Loucy (cell line): ENCODE data around the gene NLGN4Y.

Experiments used
- H2AFZ ChIP-seq: fragments of 200-600 bp; sonication (generic); 2 replicates; pipeline ENCODE4 v1.6.0; 2016; ENCODE audit warnings: antibody characterized with exemption, mild to moderate bottlenecking, low read length, moderate library complexity
- H3F3A ChIP-seq: fragments of 200-600 bp; 2 replicates; pipeline ENCODE4 v1.6.0; 2016; ENCODE audit warnings: antibody characterized with exemption, low read depth, mild to moderate bottlenecking
- H3K27me3 ChIP-seq: fragments of 200-600 bp; sonication (generic); 2 replicates; pipeline ENCODE4 v1.6.1; 2014; ENCODE audit warnings: low read length, mild to moderate bottlenecking; ENCODE audit not compliant: insufficient read depth, poor library complexity, severe bottlenecking
- H3K36me3 ChIP-seq: fragments of 200-600 bp; sonication (generic); 2 replicates; pipeline ENCODE4 v1.6.1; 2016; ENCODE audit warnings: low read length; ENCODE audit not compliant: insufficient read depth
- H3K4me1 ChIP-seq: fragments of 200-600 bp; sonication (generic); 2 replicates; pipeline ENCODE4 v1.5.1; 2014; ENCODE audit warnings: low read length, mild to moderate bottlenecking; ENCODE audit not compliant: insufficient read depth, poor library complexity, severe bottlenecking
- H3K4me2 ChIP-seq: fragments of 200-600 bp; sonication (generic); 2 replicates; pipeline ENCODE4 v1.6.0; 2014; ENCODE audit warnings: antibody characterized with exemption, low read length, low read depth, mild to moderate bottlenecking; ENCODE audit not compliant: poor library complexity, severe bottlenecking
- H3K4me3 ChIP-seq: fragments of 200-600 bp; sonication (generic); 2 replicates; pipeline ENCODE4 v1.5.1; 2014; ENCODE audit warnings: low read length, mild to moderate bottlenecking, mixed read lengths; ENCODE audit not compliant: poor library complexity, severe bottlenecking
- H3K79me2 ChIP-seq: fragments of 200-600 bp; sonication (generic); 2 replicates; pipeline ENCODE4 v1.6.1; 2014; ENCODE audit warnings: low read length; ENCODE audit not compliant: insufficient read depth
- H3K9ac ChIP-seq: fragments of 200-600 bp; sonication (generic); 2 replicates; pipeline ENCODE4 v1.6.0; 2014; ENCODE audit warnings: mild to moderate bottlenecking, low read depth, low read length, moderate library complexity; ENCODE audit not compliant: poor library complexity, severe bottlenecking
- H3K9me2 ChIP-seq: fragments of 200-600 bp; sonication (generic); replicated peaks from 2 replicates; pipeline ENCODE4 v1.6.1; 2016; ENCODE audit warnings: low read depth, low read length, mixed read lengths
- H3K9me3 ChIP-seq: fragments of 200-600 bp; sonication (generic); 2 replicates; pipeline ENCODE4 v1.6.1; 2014; ENCODE audit warnings: mild to moderate bottlenecking, antibody characterized with exemption, low read length, low read depth; ENCODE audit not compliant: insufficient read depth
- H4K20me1 ChIP-seq: fragments of 200-600 bp; sonication (generic); 2 replicates; pipeline ENCODE4 v1.6.0; 2014; ENCODE audit warnings: antibody characterized with exemption, low read length, mild to moderate bottlenecking; ENCODE audit not compliant: insufficient read depth, poor library complexity, severe bottlenecking
- CTCF ChIP-seq: fragments of 200-600 bp; sonication (generic); conservative IDR thresholded peaks from 2 replicates; pipeline ENCODE4 v1.5.1; 2014; ENCODE audit warnings: mild to moderate bottlenecking, antibody characterized with exemption, low read length
- EZH2phosphoT487 ChIP-seq: fragments of 200-600 bp; IDR thresholded peaks from 2 replicates; pipeline ENCODE4 v1.6.1; 2018; ENCODE audit warnings: antibody characterized with exemption, mild to moderate bottlenecking, moderate library complexity, borderline replicate concordance

The NLGN4Y gene

GRCh38 chrY:14822906-14823305, 298.6 kb downstream of the NLGN4Y start:
- Histone ChIP-seq H4K20me1 (no peaks in the 10 kb centered on the region), H2AFZ (no peak overlapping the region), H3K4me2 (no peak overlapping the region), H3K36me3 (no peaks in the 10 kb centered on the region), H3K4me3 (no peak overlapping the region), H3K9ac (no peak overlapping the region), H3K9me3 (no peaks in the 10 kb centered on the region), H3K79me2 (no peaks in the 10 kb centered on the region), H3K27me3 (no peaks in the 10 kb centered on the region), H3K4me1 (no peaks in the 10 kb centered on the region), H3F3A (no peaks in the 10 kb centered on the region), H3K9me2 (no peaks in the 10 kb centered on the region)
- TF ChIP-seq CTCF (no peak), EZH2phosphoT487 (no peak)

GRCh38 chrY:14824583-14824982, 300.3 kb downstream of the NLGN4Y start:
- H3K79me2 ChIP-seq = no peaks in the 10 kb centered on the region
- no peak overlapping the region for H3K9ac ChIP-seq
- TF ChIP-seq CTCF = no peak
- TF ChIP-seq EZH2phosphoT487 = no peak
- H3K9me2 ChIP-seq = no peaks in the 10 kb centered on the region
- H3K36me3 ChIP-seq = no peaks in the 10 kb centered on the region
- no peaks in the 10 kb centered on the region for H3F3A ChIP-seq
- no peak overlapping the region for H3K4me2 ChIP-seq
- H4K20me1 ChIP-seq = no peaks in the 10 kb centered on the region
- H3K9me3 ChIP-seq = no peaks in the 10 kb centered on the region
- H2AFZ ChIP-seq = no peak overlapping the region
- H3K27me3 ChIP-seq = no peaks in the 10 kb centered on the region
- H3K4me1 ChIP-seq = no peaks in the 10 kb centered on the region
- H3K4me3 ChIP-seq = no peak overlapping the region

GRCh38 chrY:14825728-14826127, 301.4 kb downstream of the NLGN4Y start:
- TF ChIP-seq CTCF = no peak
- no peak for TF ChIP-seq EZH2phosphoT487
- H3K27me3 ChIP-seq = no peaks in the 10 kb centered on the region
- no peaks in the 10 kb centered on the region for H3K79me2 ChIP-seq
- H3F3A ChIP-seq = no peaks in the 10 kb centered on the region
- no peaks in the 10 kb centered on the region for H3K36me3 ChIP-seq
- no peaks in the 10 kb centered on the region for H3K9me3 ChIP-seq
- no peak overlapping the region for H3K4me3 ChIP-seq
- no peaks in the 10 kb centered on the region for H3K4me1 ChIP-seq
- no peaks in the 10 kb centered on the region for H3K9me2 ChIP-seq
- H2AFZ ChIP-seq = no peak overlapping the region
- H4K20me1 ChIP-seq = no peaks in the 10 kb centered on the region
- H3K9ac ChIP-seq = no peak overlapping the region
- no peak overlapping the region for H3K4me2 ChIP-seq
